ENCODE measurements around the gene ELAPOR1.
A peak's percentile ranks its signal among the peaks of the same experiment; 100 is the strongest.
"Not testable (repeated sequence)": the region's sequence is repeated elsewhere in the genome, so short reads cannot be mapped to it uniquely, and the experiment has no call there.

ELAPOR1 gene

GRCh38 chr1:109136766-109137165 lies 22.9 kb downstream of the ELAPOR1 start:
- DNase-seq (ENCODE audit: low spot score): no peak

GRCh38 chr1:109137958-109138357 lies 24.0 kb downstream of the ELAPOR1 start:
- no peak for DNase-seq (ENCODE audit: low spot score)

GRCh38 chr1:109138358-109138757 lies 24.4 kb downstream of the ELAPOR1 start:
- DNase-seq (ENCODE audit: low spot score): no peak

- DNase-seq (ENCODE audit: low spot score): no peak
Observed at GRCh38 chr1:109140392-109140791, 26.5 kb downstream of the ELAPOR1 start.

GRCh38 chr1:109142260-109142659 lies 28.3 kb downstream of the ELAPOR1 start:
- no peak for DNase-seq (ENCODE audit: low spot score)

GRCh38 chr1:109142725-109143124 lies 28.8 kb downstream of the ELAPOR1 start:
- DNase-seq (ENCODE audit: low spot score): not testable (repeated sequence)

GRCh38 chr1:109148987-109149561 lies 35.2 kb downstream of the ELAPOR1 start:
- no peak for DNase-seq (ENCODE audit: low spot score)

GRCh38 chr1:109149874-109150601 lies 36.1 kb downstream of the ELAPOR1 start:
- DNase-seq (ENCODE audit: low spot score): no peak

- DNase-seq (ENCODE audit: low spot score): no peak
Observed at GRCh38 chr1:109151146-109151990, 37.5 kb downstream of the ELAPOR1 start.

- DNase-seq (ENCODE audit: low spot score): no peak
Observed at GRCh38 chr1:109152196-109152595, 38.3 kb downstream of the ELAPOR1 start.

GRCh38 chr1:109156916-109157385 lies 43.0 kb downstream of the ELAPOR1 start:
- DNase-seq (ENCODE audit: low spot score): no peak

- DNase-seq (ENCODE audit: low spot score): no peak
Observed at GRCh38 chr1:109158433-109158832, 44.5 kb downstream of the ELAPOR1 start.

- DNase-seq (ENCODE audit: low spot score): no peak
Observed at GRCh38 chr1:109159326-109159725, 45.4 kb downstream of the ELAPOR1 start.

GRCh38 chr1:109160071-109160840 lies 46.3 kb downstream of the ELAPOR1 start:
- no peak for DNase-seq (ENCODE audit: low spot score)

- DNase-seq (ENCODE audit: low spot score): peak; percentile 8
Observed at GRCh38 chr1:109161858-109162606, 48.1 kb downstream of the ELAPOR1 start.

GRCh38 chr1:109162626-109163025 lies 48.7 kb downstream of the ELAPOR1 start:
- DNase-seq (ENCODE audit: low spot score): no peak

- DNase-seq (ENCODE audit: low spot score): no peak
Observed at GRCh38 chr1:109163551-109163950, 49.6 kb downstream of the ELAPOR1 start.
